Sigmoid colon (tissue), 7 donors: ENCODE measurements around the gene IFI27. TPM values are rescaled to one million over a fixed set of nuclear protein-coding genes. Genes with fewer than 3 reads are reported as not detected.

Experiments used
- DNase-seq: peaks from one replicate; pipeline ENCODE4 v3.0.0-alpha.2; 2019
- H3K27ac ChIP-seq, 4 donors: fragments of 200-600 bp; sonication (generic); one replicate each; pipeline ENCODE4 v1.5.1; 2016 to 2019; ENCODE audit warnings: mild to moderate bottlenecking in 1 of 4
- H3K27me3 ChIP-seq, 3 donors: fragments of 200-600 bp; sonication (generic); one replicate each; pipeline ENCODE4 v1.5.1; 2019; ENCODE audit warnings: mild to moderate bottlenecking in 1 of 3
- H3K36me3 ChIP-seq, 4 donors: fragments of 200-600 bp; sonication (generic); one replicate each; pipeline ENCODE4 v1.5.1; 2016 to 2019
- H3K4me1 ChIP-seq, 4 donors: fragments of 200-600 bp; sonication (generic); one replicate each; pipeline ENCODE4 v1.5.1; 2017 to 2019
- H3K4me3 ChIP-seq, 4 donors: fragments of 200-600 bp; sonication (generic); one replicate each; pipeline ENCODE4 v1.5.1; 2017 to 2019; ENCODE audit warnings: mild to moderate bottlenecking in 2 of 4, moderate library complexity in 1 of 4
- H3K9me3 ChIP-seq, 4 donors: fragments of 200-600 bp in 3 of 4; sonication (generic) in 3 of 4; one replicate each; pipeline versions ENCODE4 v1.5.1 to v1.6.1; 2013 to 2019
- CTCF ChIP-seq, 4 experiments: fragments of 450-650 bp in 3 of 4; fragments of 200-600 bp in 1 of 4; IDR thresholded peaks; one replicate each; pipeline ENCODE4 v1.5.1; 2016 to 2019; ENCODE audit warnings: antibody characterized with exemption in 4 of 4, mild to moderate bottlenecking in 3 of 4, moderate library complexity in 2 of 4
- EP300 ChIP-seq, 4 donors: sonication (generic); formaldehyde crosslinking; IDR thresholded peaks; one replicate each; pipeline ENCODE4 v1.6.1; 2017; ENCODE audit warnings: antibody characterized with exemption in 4 of 4
- POLR2A ChIP-seq, 2 donors: fragments of 450-650 bp; IDR thresholded peaks; one replicate each; pipeline ENCODE4 v1.6.1; 2016; ENCODE audit warnings: antibody characterized with exemption in 2 of 2, mild to moderate bottlenecking in 2 of 2, moderate library complexity in 2 of 2
- POLR2AphosphoS5 ChIP-seq, 4 donors: sonication (generic); formaldehyde crosslinking; IDR thresholded peaks; one replicate each; pipeline ENCODE4 v1.6.1; 2017; ENCODE audit warnings: antibody characterized with exemption in 4 of 4
- WGBS, 2 donors: extraction: QIAGEN DNeasy Blood & Tissue Kit; methylation state at CpG; one replicate each; pipeline ENCODE4 v1.1.7; 2013; 5-methylcytosine and 5-hydroxymethylcytosine counted together
- intact Hi-C: fragments of 100-400 bp; cut with DNase I; formaldehyde crosslinking; loops from one replicate; pipeline ENCODE4 v1.15.1; 2023
- polyA plus RNA-seq, 3 donors: library from polyadenylated mRNA; stranded (reverse); fragments of 200-250 nt; gene quantifications; one replicate each; pipeline ENCODE4 v1.2.3, GENCODE V29; 2013
- total RNA-seq, 4 donors: library from RNA; depleted of rRNA; stranded (reverse); fragments of >200 nt; gene quantifications; one replicate each; pipeline ENCODE4 v1.1.0, GENCODE V29; 2016
- donor health status: healthy with polysubstance abuse.
- donor health status: Bipolar disorder and iron deficiency.
- donor health status: healthy.

Gene IFI27
- total and polyA plus RNA-seq, 7 donors = 25.2 to 3,562 (median 183) TPM

GRCh38 chr14:94093418-94093817 is 17.1 kb upstream of the IFI27 start:
- H3K4me3 ChIP-seq = no peak overlapping the region
- TF ChIP-seq POLR2A (IDR thresholded peaks at IDR 0.05) (no peak), POLR2AphosphoS5 (IDR thresholded peaks at IDR 0.05) (no peak), EP300 (IDR thresholded peaks at IDR 0.05) (no peak), CTCF (IDR thresholded peaks at IDR 0.05) (no peak)
- DNase-seq = no peak
- no peak overlapping the region for H3K27ac ChIP-seq
- H3K27me3 ChIP-seq = no peaks in the 10 kb centered on the region
- 97 to 98% methylated on average over 2 of the region's 2 CpGs for WGBS, 2 donors
- no peaks in the 10 kb centered on the region for H3K4me1 ChIP-seq
- intact Hi-C loops = no loop called here
- H3K36me3 ChIP-seq = peaks cover 0 to 5% (median 0%) of the 10 kb centered on the region in 4 donors
- H3K9me3 ChIP-seq = no peaks in the 10 kb centered on the region

GRCh38 chr14:94097091-94097490 is 13.4 kb upstream of the IFI27 start:
- H3K27ac ChIP-seq = no peak overlapping the region
- H3K9me3 ChIP-seq = no peaks in the 10 kb centered on the region
- H3K27me3 ChIP-seq = no peaks in the 10 kb centered on the region
- 96 to 97% methylated on average over 4 of the region's 4 CpGs for WGBS, 2 donors
- intact Hi-C loops = no loop called here
- no peak for DNase-seq
- H3K36me3 ChIP-seq = peaks cover 0 to 5% (median 0%) of the 10 kb centered on the region in 4 donors
- no peak for TF ChIP-seq POLR2A (IDR thresholded peaks at IDR 0.05)
- TF ChIP-seq EP300 (IDR thresholded peaks at IDR 0.05) = no peak
- TF ChIP-seq POLR2AphosphoS5 (IDR thresholded peaks at IDR 0.05) = no peak
- TF ChIP-seq CTCF (IDR thresholded peaks at IDR 0.05) = no peak
- no peak overlapping the region for H3K4me3 ChIP-seq
- H3K4me1 ChIP-seq = no peaks in the 10 kb centered on the region

- H3K36me3 ChIP-seq = peaks cover 0 to 5% (median 0%) of the 10 kb centered on the region in 4 donors
- 73 to 79% methylated on average over 10 of the region's 10 CpGs for WGBS, 2 donors
- no peak overlapping the region for H3K27ac ChIP-seq
- TF ChIP-seq EP300 (IDR thresholded peaks at IDR 0.05) = no peak
- TF ChIP-seq CTCF (IDR thresholded peaks at IDR 0.05) = no peak
- TF ChIP-seq POLR2A (IDR thresholded peaks at IDR 0.05) = no peak
- TF ChIP-seq POLR2AphosphoS5 (IDR thresholded peaks at IDR 0.05) = no peak
- H3K4me1 ChIP-seq = no peaks in the 10 kb centered on the region
- no peaks in the 10 kb centered on the region for H3K9me3 ChIP-seq
- intact Hi-C loops = no loop called here
- H3K27me3 ChIP-seq = no peaks in the 10 kb centered on the region
- DNase-seq = no peak
- H3K4me3 ChIP-seq = no peak overlapping the region
Observed at GRCh38 chr14:94098326-94098992, 12.1 kb upstream of the IFI27 start.

GRCh38 chr14:94099006-94099405 is 11.5 kb upstream of the IFI27 start:
- no peaks in the 10 kb centered on the region for H3K27me3 ChIP-seq
- no peak for TF ChIP-seq POLR2A (IDR thresholded peaks at IDR 0.05)
- TF ChIP-seq POLR2AphosphoS5 (IDR thresholded peaks at IDR 0.05) = no peak
- no peak for TF ChIP-seq CTCF (IDR thresholded peaks at IDR 0.05)
- TF ChIP-seq EP300 (IDR thresholded peaks at IDR 0.05) = no peak
- no peaks in the 10 kb centered on the region for H3K9me3 ChIP-seq
- no peak overlapping the region for H3K4me3 ChIP-seq
- H3K27ac ChIP-seq = no peak overlapping the region
- DNase-seq = no peak
- WGBS, 2 donors = 65 to 82% methylated on average over 6 of the region's 6 CpGs
- intact Hi-C loops = no loop called here
- H3K36me3 ChIP-seq = peaks cover 0 to 5% (median 0%) of the 10 kb centered on the region in 4 donors
- H3K4me1 ChIP-seq = no peaks in the 10 kb centered on the region

- Histone ChIP-seq H3K36me3 (peaks cover 0 to 5% (median 0%) of the 10 kb centered on the region in 4 donors), H3K4me1 (no peaks in the 10 kb centered on the region), H3K9me3 (no peaks in the 10 kb centered on the region), H3K27ac (no peak overlapping the region), H3K4me3 (no peak overlapping the region), H3K27me3 (no peaks in the 10 kb centered on the region)
- TF ChIP-seq EP300 (IDR thresholded peaks at IDR 0.05) (no peak), POLR2A (IDR thresholded peaks at IDR 0.05) (no peak), CTCF (IDR thresholded peaks at IDR 0.05) (no peak), POLR2AphosphoS5 (IDR thresholded peaks at IDR 0.05) (no peak)
- 87 to 91% methylated on average over 4 of the region's 4 CpGs for WGBS, 2 donors
- intact Hi-C loops = no loop called here
- no peak for DNase-seq
Observed at GRCh38 chr14:94100847-94101246, 9.7 kb upstream of the IFI27 start.
